Left lung (tissue), 10 donors: Measurements from ENCODE around the gene DLG2. TPM values are rescaled to one million over a fixed set of nuclear protein-coding genes. Genes with fewer than 3 reads are reported as not detected.

ENCODE experiments used
- ATAC-seq: fragments of 200-7000 bp; cut with Tn5 transposase; one replicate; pipeline ENCODE4 v1.9.1; 2020; ENCODE audit warnings: moderate library complexity
- DNase-seq, 4 donors: peaks; one replicate each; pipeline ENCODE4 v3.0.0-alpha.2; 2013 to 2020
- H3K27ac ChIP-seq, 2 donors: fragments of 200-600 bp; sonication (generic) in 1 of 2; one replicate each; pipeline versions ENCODE4 v1.5.0 to v1.8.0; 2020 to 2021
- H3K27me3 ChIP-seq, 2 donors: fragments of 200-600 bp; sonication (generic) in 1 of 2; one replicate each; pipeline versions ENCODE4 v1.5.0 to v1.8.0; 2020 to 2021
- H3K36me3 ChIP-seq, 2 donors: fragments of 200-600 bp; sonication (generic) in 1 of 2; one replicate each; pipeline versions ENCODE4 v1.5.0 to v1.8.0; 2020 to 2021
- H3K4me1 ChIP-seq, 2 donors: fragments of 200-600 bp; one replicate each; pipeline ENCODE4 v1.8.0; 2021
- H3K4me3 ChIP-seq, 2 donors: fragments of 200-600 bp; sonication (generic) in 1 of 2; one replicate each; pipeline versions ENCODE4 v1.5.0 to v1.8.0; 2020 to 2021; ENCODE audit warnings: mild to moderate bottlenecking in 1 of 2
- H3K9me3 ChIP-seq, 2 donors: fragments of 200-600 bp; sonication (generic) in 1 of 2; one replicate each; pipeline versions ENCODE4 v1.5.0 to v1.8.0; 2020 to 2021
- intact Hi-C, 2 donors: fragments of 100-400 bp; cut with DNase I; formaldehyde crosslinking; loops; one replicate each; pipeline versions ENCODE4 v1.11.2 to v1.14.2; 2022
- polyA plus RNA-seq, 6 donors: library from polyadenylated mRNA; unstranded; fragments of 120-200 nt; gene quantifications; one replicate each; pipeline ENCODE4 v1.2.1, GENCODE V29; 2013; ENCODE audit not compliant: insufficient read length in 6 of 6
- total RNA-seq, 2 donors: library from RNA; stranded (reverse); fragmentation: NEBNext Ultra II Directional; extraction: Animal tissue kit (Norgen Biotek cat#: 25700); gene quantifications; one replicate each; pipeline ENCODE4 v1.2.1, GENCODE V29; 2021
- TF ChIP-seq, protein P1 (sequence below), 2 donors: fragments of 200-600 bp; sonication (generic) in 1 of 2; IDR thresholded peaks; one replicate each; pipeline versions ENCODE4 v1.5.0 to v1.8.0; 2021; ENCODE audit warnings: antibody characterized with exemption in 2 of 2
- donor health status: DM: no; HTN: yes; CAD: no.
- donor health status: DM: no; HTN: no; CAD: no.

DLG2 gene
- total and polyA plus RNA-seq, 8 donors, result 4.5 to 15.0 (median 8.6) TPM

DNA sequence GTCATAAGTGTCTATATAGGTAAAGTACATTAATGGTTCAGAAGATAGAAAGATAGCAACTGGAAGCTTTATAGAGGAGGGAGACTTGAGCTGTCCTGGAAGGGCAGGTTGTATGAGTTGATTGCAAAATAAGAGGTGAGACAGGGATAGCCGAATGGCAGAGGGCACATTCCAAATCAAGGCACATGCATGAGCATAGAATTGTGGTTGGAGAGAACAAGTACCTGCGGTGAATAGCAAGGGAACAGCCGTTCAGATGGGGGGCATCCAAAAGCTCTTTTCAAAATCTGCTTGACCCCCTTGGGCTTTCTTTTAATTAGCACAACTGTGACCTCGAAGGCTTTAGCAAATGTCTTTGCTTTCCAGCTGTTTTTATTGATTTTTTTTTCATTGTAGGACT is 1868.0 kb downstream of the DLG2 start:
- no peaks in the 10 kb centered on the region for H3K4me1 ChIP-seq
- H3K9me3 ChIP-seq, result no peaks in the 10 kb centered on the region
- DNase-seq, result no peak
- H3K4me3 ChIP-seq, result no peak overlapping the region
- no peaks in the 10 kb centered on the region for H3K36me3 ChIP-seq
- intact Hi-C loops, result no loop called here
- no peaks in the 10 kb centered on the region for H3K27me3 ChIP-seq
- no peak for ATAC-seq
- TF ChIP-seq, protein P1, sequence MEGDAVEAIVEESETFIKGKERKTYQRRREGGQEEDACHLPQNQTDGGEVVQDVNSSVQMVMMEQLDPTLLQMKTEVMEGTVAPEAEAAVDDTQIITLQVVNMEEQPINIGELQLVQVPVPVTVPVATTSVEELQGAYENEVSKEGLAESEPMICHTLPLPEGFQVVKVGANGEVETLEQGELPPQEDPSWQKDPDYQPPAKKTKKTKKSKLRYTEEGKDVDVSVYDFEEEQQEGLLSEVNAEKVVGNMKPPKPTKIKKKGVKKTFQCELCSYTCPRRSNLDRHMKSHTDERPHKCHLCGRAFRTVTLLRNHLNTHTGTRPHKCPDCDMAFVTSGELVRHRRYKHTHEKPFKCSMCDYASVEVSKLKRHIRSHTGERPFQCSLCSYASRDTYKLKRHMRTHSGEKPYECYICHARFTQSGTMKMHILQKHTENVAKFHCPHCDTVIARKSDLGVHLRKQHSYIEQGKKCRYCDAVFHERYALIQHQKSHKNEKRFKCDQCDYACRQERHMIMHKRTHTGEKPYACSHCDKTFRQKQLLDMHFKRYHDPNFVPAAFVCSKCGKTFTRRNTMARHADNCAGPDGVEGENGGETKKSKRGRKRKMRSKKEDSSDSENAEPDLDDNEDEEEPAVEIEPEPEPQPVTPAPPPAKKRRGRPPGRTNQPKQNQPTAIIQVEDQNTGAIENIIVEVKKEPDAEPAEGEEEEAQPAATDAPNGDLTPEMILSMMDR (IDR thresholded peaks at IDR 0.05), result no peak
- H3K27ac ChIP-seq, result no peak overlapping the region

DNA sequence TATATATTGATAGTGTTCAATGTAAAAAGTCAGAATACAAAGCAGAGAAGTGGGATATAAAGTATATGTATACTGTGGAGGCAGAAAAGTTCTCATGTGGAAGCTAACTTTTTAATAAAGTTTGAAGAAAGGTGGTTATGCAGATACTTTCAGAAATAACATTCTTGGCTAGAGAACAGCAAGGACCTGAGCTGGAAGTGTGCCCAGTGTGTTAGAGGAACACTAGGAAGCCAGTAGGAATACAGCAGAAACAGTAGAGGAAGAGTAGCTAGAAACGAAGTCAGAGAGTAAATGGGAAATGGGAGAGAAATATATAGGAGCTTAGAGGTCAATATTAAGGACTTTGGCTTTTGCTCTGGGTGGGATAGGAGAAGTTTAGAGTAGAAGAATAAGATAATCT is 1876.1 kb downstream of the DLG2 start:
- ATAC-seq (no peak), DNase-seq (no peak)
- Histone ChIP-seq H3K27me3 (no peaks in the 10 kb centered on the region), H3K4me1 (no peaks in the 10 kb centered on the region), H3K27ac (no peak overlapping the region), H3K36me3 (no peaks in the 10 kb centered on the region), H3K9me3 (no peaks in the 10 kb centered on the region), H3K4me3 (no peak overlapping the region)
- intact Hi-C loops, result no loop called here
- TF ChIP-seq, protein P1 (IDR thresholded peaks at IDR 0.05), result no peak

DNA sequence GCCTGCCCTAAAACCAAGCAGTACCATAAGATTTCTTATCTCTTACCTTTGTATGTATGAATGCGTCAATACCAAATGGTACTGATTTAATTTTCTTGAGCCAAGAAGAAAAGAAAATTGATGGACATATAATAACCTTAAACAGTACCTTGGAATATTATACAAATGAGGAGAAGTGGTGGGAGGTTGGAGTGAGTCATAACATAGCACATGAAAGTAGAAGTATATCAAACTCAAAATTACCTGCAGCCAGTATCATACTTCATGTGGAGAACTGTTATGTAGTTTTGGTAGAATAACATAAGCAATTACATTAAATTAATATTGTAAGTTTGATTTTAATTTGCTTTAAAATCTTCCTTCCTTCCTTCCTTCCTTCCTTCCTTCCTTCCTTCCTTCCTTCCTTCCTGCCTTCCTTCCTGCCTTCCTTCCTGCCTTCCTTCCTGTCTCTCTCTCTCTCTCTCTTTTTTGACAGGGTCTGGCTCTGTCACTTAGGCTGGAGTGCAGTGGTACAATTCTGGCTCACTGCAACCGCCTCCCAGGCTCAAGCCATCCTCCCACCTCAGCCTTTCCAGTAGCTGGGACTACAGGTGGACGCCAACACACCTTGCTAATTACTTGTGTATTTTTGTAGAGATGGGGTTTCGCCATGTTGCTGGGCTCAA is 1880.1 kb downstream of the DLG2 start:
- Histone ChIP-seq H3K9me3 (peaks cover 0 to 19% of the 10 kb centered on the region in 2 donors), H3K27me3 (no peaks in the 10 kb centered on the region), H3K4me3 (no peak overlapping the region), H3K36me3 (no peaks in the 10 kb centered on the region), H3K27ac (no peak overlapping the region), H3K4me1 (no peaks in the 10 kb centered on the region)
- no peak for DNase-seq
- intact Hi-C loops, result no loop called here
- TF ChIP-seq, protein P1 (IDR thresholded peaks at IDR 0.05), result no peak
- ATAC-seq, result no peak

DNA sequence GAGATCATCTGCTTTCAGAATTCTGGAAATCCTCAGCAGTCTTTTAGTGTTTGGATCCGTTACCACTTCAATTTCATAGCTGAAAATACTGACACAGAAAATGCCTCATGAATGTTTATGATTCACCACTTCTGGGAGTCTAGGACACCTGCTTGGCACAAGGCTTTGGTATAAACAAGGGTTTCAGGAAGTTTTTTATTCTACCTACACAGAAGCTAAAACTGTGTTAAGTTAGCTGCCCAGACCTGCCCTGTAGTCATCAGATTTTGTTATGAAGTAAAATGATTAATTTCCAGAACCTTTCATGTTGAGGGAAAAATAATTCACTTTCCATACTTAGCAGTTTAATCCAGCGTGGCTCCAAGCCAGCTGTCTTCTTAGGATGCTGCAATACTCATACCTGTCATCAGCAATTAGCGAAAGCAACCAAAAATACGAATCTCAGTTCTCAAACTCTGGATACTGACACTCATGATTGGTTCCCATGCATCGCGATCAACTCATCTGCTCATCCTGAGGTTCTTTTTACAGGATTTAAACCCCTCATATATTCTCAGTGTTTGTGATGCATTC is 1882.4 kb downstream of the DLG2 start:
- H3K36me3 ChIP-seq, result no peaks in the 10 kb centered on the region
- H3K9me3 ChIP-seq, result peaks cover 0 to 19% of the 10 kb centered on the region in 2 donors
- H3K4me3 ChIP-seq, result no peak overlapping the region
- H3K4me1 ChIP-seq, result no peaks in the 10 kb centered on the region
- ATAC-seq, result no peak
- H3K27me3 ChIP-seq, result no peaks in the 10 kb centered on the region
- TF ChIP-seq, protein P1 (IDR thresholded peaks at IDR 0.05), result no peak
- intact Hi-C loops, result no loop called here
- H3K27ac ChIP-seq, result no peak overlapping the region
- no peak for DNase-seq

DNA sequence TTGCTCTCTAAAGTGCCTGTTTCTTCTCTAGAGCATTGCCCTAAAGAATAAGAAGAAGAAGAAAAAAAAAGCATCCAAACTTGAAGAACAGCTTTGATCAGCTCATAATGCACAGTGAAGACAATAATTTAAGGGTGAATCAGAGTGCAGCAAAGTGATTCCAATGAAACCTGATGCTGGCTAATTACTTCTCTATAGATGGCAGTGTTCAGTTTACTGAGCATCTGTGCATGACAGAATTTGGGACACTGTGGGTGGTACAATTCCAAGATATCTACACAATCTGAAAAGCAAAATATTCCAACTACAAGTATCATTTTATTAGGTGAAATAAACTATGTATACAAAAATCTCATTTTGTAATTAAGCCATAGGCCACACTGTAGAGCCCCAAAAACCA is 1890.5 kb downstream of the DLG2 start:
- DNase-seq, result no peak
- Histone ChIP-seq H3K4me1 (no peaks in the 10 kb centered on the region), H3K9me3 (no peaks in the 10 kb centered on the region), H3K4me3 (no peak overlapping the region), H3K36me3 (no peaks in the 10 kb centered on the region), H3K27ac (no peak overlapping the region), H3K27me3 (no peaks in the 10 kb centered on the region)
- TF ChIP-seq, protein P1 (IDR thresholded peaks at IDR 0.05), result no peak
- ATAC-seq, result no peak
- intact Hi-C loops, result no loop called here
